Upper lobe of left lung (tissue), 6 donors: ENCODE data around the gene SPDYC. TPM values are rescaled to one million over a fixed set of nuclear protein-coding genes. Genes with fewer than 3 reads are reported as not detected.

Experiments used
- ATAC-seq, 2 donors: fragments of 200-7000 bp; cut with Tn5 transposase; one replicate each; pipeline ENCODE4 v1.9.1; 2022; ENCODE audit warnings: mild to moderate bottlenecking in 2 of 2, moderate library complexity in 2 of 2; ENCODE audit not compliant: low FRiP score in 2 of 2
- DNase-seq, 2 donors: peaks; one replicate each; pipeline ENCODE4 v3.0.0-alpha.2; 2019 to 2020
- H3K27ac ChIP-seq, 4 donors: fragments of 200-600 bp; sonication (generic); one replicate each; pipeline ENCODE4 v1.5.1; 2016 to 2019
- H3K27me3 ChIP-seq, 4 donors: fragments of 200-600 bp; sonication (generic); one replicate each; pipeline ENCODE4 v1.5.1; 2017 to 2019
- H3K36me3 ChIP-seq, 4 donors: fragments of 200-600 bp; sonication (generic); one replicate each; pipeline ENCODE4 v1.5.1; 2016 to 2019
- H3K4me1 ChIP-seq, 4 donors: fragments of 200-600 bp; sonication (generic); one replicate each; pipeline ENCODE4 v1.5.1; 2018 to 2019
- H3K4me3 ChIP-seq, 4 donors: fragments of 200-600 bp; sonication (generic); one replicate each; pipeline ENCODE4 v1.5.1; 2017 to 2019; ENCODE audit warnings: mild to moderate bottlenecking in 2 of 4, moderate library complexity in 1 of 4
- H3K9me3 ChIP-seq, 4 donors: fragments of 200-600 bp; sonication (generic); one replicate each; pipeline ENCODE4 v1.5.1; 2018 to 2019
- CTCF ChIP-seq, 6 experiments: fragments of 450-650 bp in 4 of 6; fragments of 200-600 bp in 2 of 6; sonication (generic) in 2 of 6; IDR thresholded peaks; one replicate each; pipeline ENCODE4 v1.5.1; 2016 to 2019; ENCODE audit warnings: antibody characterized with exemption in 6 of 6
- EP300 ChIP-seq, 4 donors: sonication (generic); formaldehyde crosslinking; IDR thresholded peaks; one replicate each; pipeline ENCODE4 v1.5.1; 2017; ENCODE audit warnings: antibody characterized with exemption in 4 of 4, control low read depth in 2 of 4
- POLR2A ChIP-seq, 4 donors: fragments of 450-650 bp; IDR thresholded peaks; one replicate each; pipeline ENCODE4 v1.5.1; 2016 to 2017; ENCODE audit warnings: antibody characterized with exemption in 4 of 4, mild to moderate bottlenecking in 2 of 4
- POLR2AphosphoS5 ChIP-seq, 2 donors: sonication (generic); formaldehyde crosslinking; IDR thresholded peaks; one replicate each; pipeline ENCODE4 v1.5.1; 2017; ENCODE audit warnings: antibody characterized with exemption in 2 of 2
- WGBS, 2 donors: methylation state at CpG; one replicate each; pipeline ENCODE4 v1.1.5; 2017 to 2018; 5-methylcytosine and 5-hydroxymethylcytosine counted together
- total RNA-seq, 6 donors: library from RNA; depleted of rRNA in 4 of 6; stranded (reverse); fragments of >200 nt in 4 of 6; gene quantifications; one replicate each; pipeline versions ENCODE4 v1.1.0 to v1.2.1, GENCODE V29; 2016 to 2021
- donor health status: DM: no; HTN: no; CAD: no; lungs with moderate emphysema.
- donor health status: DM: no; HTN: yes; CAD: no; lungs with severe emphysema.

SPDYC gene
- total RNA-seq, 6 donors from 2014 or later, result not detected

- H3K4me1 ChIP-seq, result peaks cover 0 to 18% (median 14%) of the 10 kb centered on the region in 4 donors
- ATAC-seq, result peak in 1 of 2 donors; percentile 30
- no peaks in the 10 kb centered on the region for H3K9me3 ChIP-seq
- peak overlapping the region; percentile 61 to 75 (median 68) for H3K27ac ChIP-seq
- TF ChIP-seq POLR2A (IDR thresholded peaks at IDR 0.05) (no peak), EP300 (IDR thresholded peaks at IDR 0.05) (no peak), CTCF (IDR thresholded peaks at IDR 0.05) (no peak)
- whole genome bisulfite sequencing, 2 donors, result 55 to 59% methylated on average over 3 of the region's 3 CpGs
- H3K36me3 ChIP-seq, result no peaks in the 10 kb centered on the region
- H3K27me3 ChIP-seq, result no peaks in the 10 kb centered on the region
- no peak for DNase-seq
- no peak overlapping the region for H3K4me3 ChIP-seq
These were observed 18.6 kb upstream of the SPDYC start for GRCh38 chr11:65151331-65151899.

DNA sequence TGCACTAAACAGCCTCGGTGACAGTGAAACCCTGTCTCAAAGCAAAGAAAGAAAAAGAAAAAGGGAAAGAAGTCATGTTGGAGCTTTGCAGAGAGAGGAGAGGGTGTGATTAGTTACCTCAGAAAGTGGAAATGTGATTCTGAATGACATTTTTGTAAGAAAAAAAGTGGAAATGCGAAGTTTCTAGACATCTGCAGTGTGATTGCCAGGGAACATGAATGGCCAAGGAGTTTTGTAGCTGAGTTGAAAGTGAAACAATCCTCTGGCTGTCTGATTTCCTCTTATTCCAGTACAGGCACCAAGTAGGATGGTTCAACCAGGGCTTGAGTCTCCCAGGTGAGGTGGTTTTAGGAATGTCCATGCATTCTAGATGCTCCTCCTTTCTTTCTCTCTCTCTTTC is 17.9 kb upstream of the SPDYC start:
- Histone ChIP-seq H3K27ac (peak overlapping the region in 1 of 4 donors; percentile 74), H3K27me3 (no peaks in the 10 kb centered on the region), H3K36me3 (no peaks in the 10 kb centered on the region), H3K9me3 (no peaks in the 10 kb centered on the region), H3K4me1 (peaks cover 0 to 18% (median 14%) of the 10 kb centered on the region in 4 donors), H3K4me3 (no peak overlapping the region)
- WGBS, 2 donors, result 79 to 80% methylated on average over 2 of the region's 2 CpGs
- DNase-seq, result no peak
- TF ChIP-seq CTCF (IDR thresholded peaks at IDR 0.05) (no peak), POLR2A (IDR thresholded peaks at IDR 0.05) (no peak), EP300 (IDR thresholded peaks at IDR 0.05) (no peak), POLR2AphosphoS5 (IDR thresholded peaks at IDR 0.05) (no peak)
- ATAC-seq, result no peak

DNA sequence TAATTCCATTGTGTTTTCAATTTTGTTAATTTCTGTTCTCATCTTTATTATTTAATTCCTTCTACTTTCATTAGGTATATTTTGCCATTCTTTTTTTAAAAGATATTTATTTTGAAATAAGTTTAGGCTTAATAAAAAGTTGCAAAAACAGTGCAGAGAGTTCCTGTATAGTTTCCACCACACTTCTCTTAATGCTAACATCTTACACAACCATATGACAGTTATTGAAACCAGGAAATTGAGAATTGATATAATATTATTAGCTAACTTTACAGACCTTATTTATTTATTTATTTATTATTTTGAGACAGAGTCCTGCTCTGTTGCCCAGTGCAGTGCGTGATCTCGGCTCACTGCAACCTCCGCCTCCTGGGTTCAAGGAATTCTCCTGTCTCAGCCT is 13.8 kb upstream of the SPDYC start:
- WGBS, 2 donors, result 83 to 97% methylated on average over 3 of the region's 3 CpGs
- H3K36me3 ChIP-seq, result no peaks in the 10 kb centered on the region
- DNase-seq, result no peak
- no peaks in the 10 kb centered on the region for H3K9me3 ChIP-seq
- H3K4me3 ChIP-seq, result no peak overlapping the region
- ATAC-seq, result no peak
- H3K4me1 ChIP-seq, result peaks cover 0 to 6% (median 3%) of the 10 kb centered on the region in 4 donors
- TF ChIP-seq CTCF (IDR thresholded peaks at IDR 0.05) (no peak), POLR2A (IDR thresholded peaks at IDR 0.05) (no peak), POLR2AphosphoS5 (IDR thresholded peaks at IDR 0.05) (no peak)
- no peak overlapping the region for H3K27ac ChIP-seq
- H3K27me3 ChIP-seq, result no peaks in the 10 kb centered on the region

DNA sequence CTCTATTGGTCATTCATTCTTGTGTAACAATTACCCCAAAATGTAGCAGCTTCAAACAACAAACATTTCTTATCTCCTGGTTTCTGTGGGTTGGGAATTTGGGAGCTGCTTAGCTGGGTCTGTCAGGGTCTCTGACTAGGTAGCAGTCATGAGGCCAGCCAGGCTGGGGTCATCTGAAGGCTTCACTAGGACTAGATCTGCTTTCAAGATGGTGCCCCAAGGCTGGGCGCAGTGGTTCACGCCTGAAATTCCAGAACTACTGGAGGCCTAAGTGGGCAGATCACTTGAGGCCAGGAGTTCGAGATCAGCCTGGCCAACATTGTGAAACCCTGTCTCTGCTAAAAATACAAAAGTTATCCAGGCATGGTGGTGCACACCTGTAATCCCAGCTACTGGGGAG is 13.1 kb upstream of the SPDYC start:
- no peak overlapping the region for H3K27ac ChIP-seq
- H3K36me3 ChIP-seq, result no peaks in the 10 kb centered on the region
- TF ChIP-seq EP300 (IDR thresholded peaks at IDR 0.05), result no peak
- TF ChIP-seq POLR2AphosphoS5 (IDR thresholded peaks at IDR 0.05), result no peak
- TF ChIP-seq CTCF (IDR thresholded peaks at IDR 0.05), result no peak
- TF ChIP-seq POLR2A (IDR thresholded peaks at IDR 0.05), result no peak
- no peak overlapping the region for H3K4me3 ChIP-seq
- no peaks in the 10 kb centered on the region for H3K27me3 ChIP-seq
- WGBS, 2 donors, result 86 to 100% methylated on average over 2 to 3 of the region's 3 CpGs
- no peak for ATAC-seq
- H3K4me1 ChIP-seq, result no peaks in the 10 kb centered on the region
- DNase-seq, result no peak
- no peaks in the 10 kb centered on the region for H3K9me3 ChIP-seq

- 50 to 62% methylated on average over 3 of the region's 3 CpGs for WGBS, 2 donors
- DNase-seq (no peak), ATAC-seq (no peak)
- Histone ChIP-seq H3K36me3 (no peaks in the 10 kb centered on the region), H3K9me3 (no peaks in the 10 kb centered on the region), H3K27ac (no peak overlapping the region), H3K4me1 (no peaks in the 10 kb centered on the region), H3K27me3 (no peaks in the 10 kb centered on the region), H3K4me3 (no peak overlapping the region)
- TF ChIP-seq POLR2AphosphoS5 (IDR thresholded peaks at IDR 0.05), result no peak
- no peak for TF ChIP-seq CTCF (IDR thresholded peaks at IDR 0.05)
- TF ChIP-seq EP300 (IDR thresholded peaks at IDR 0.05), result no peak
- TF ChIP-seq POLR2A (IDR thresholded peaks at IDR 0.05), result no peak
These were observed 12.7 kb upstream of the SPDYC start for GRCh38 chr11:65157336-65157735.
